MM.1S (cell line): ENCODE measurements around the gene PIEZO2.

Source experiments
- EZH2 ChIP-seq: fragments of 300-600 bp; sonication (generic); optimal IDR thresholded peaks from 2 replicates; pipeline ENCODE3; 2017; ENCODE audit warnings: low read depth, mild to moderate bottlenecking, antibody characterized with exemption, low read length, mixed read lengths
- EZH2phosphoT487 ChIP-seq: fragments of 300-600 bp; sonication (generic); IDR thresholded peaks from 2 replicates; pipeline ENCODE4 v1.6.1; 2018; ENCODE audit warnings: antibody characterized with exemption, low read length
- TF ChIP-seq, protein P1 (sequence below): fragments of 300-600 bp; sonication (generic); IDR thresholded peaks from 2 replicates; pipeline ENCODE4 v1.5.1; 2016; ENCODE audit warnings: antibody characterized with exemption, low read length, mixed read lengths

DNA sequence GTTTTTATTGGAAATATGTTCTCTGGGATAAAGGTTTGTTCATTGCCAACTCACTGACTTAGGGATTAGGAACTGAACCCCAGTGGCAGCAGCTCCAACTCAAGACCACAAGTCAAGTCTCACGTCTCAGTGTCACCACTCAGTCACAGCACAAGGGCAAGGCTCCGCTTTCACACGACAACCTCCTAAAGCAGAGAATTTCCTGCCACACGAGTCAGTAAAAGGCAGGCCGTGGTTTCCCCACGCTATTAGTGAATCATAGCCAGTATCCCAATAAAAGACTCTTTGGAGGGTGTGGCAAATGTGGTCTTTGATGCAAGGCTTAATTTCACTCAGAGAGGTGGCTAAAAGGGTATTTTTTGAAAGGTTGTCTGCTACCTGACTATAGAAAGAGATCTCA lies 57.6 kb downstream of the PIEZO2 start:
- TF ChIP-seq, protein P1, sequence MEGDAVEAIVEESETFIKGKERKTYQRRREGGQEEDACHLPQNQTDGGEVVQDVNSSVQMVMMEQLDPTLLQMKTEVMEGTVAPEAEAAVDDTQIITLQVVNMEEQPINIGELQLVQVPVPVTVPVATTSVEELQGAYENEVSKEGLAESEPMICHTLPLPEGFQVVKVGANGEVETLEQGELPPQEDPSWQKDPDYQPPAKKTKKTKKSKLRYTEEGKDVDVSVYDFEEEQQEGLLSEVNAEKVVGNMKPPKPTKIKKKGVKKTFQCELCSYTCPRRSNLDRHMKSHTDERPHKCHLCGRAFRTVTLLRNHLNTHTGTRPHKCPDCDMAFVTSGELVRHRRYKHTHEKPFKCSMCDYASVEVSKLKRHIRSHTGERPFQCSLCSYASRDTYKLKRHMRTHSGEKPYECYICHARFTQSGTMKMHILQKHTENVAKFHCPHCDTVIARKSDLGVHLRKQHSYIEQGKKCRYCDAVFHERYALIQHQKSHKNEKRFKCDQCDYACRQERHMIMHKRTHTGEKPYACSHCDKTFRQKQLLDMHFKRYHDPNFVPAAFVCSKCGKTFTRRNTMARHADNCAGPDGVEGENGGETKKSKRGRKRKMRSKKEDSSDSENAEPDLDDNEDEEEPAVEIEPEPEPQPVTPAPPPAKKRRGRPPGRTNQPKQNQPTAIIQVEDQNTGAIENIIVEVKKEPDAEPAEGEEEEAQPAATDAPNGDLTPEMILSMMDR = no peak
- no peak for TF ChIP-seq EZH2phosphoT487
- no peak for TF ChIP-seq EZH2
